ENCODE measurements around the gene CRELD2. TPM values are rescaled to one million over a fixed set of nuclear protein-coding genes. Genes with fewer than 3 reads are reported as not detected.

The CRELD2 gene
- total and polyA plus RNA-seq, 3 donors from 2014 or later: 57.9 to 64.2 (median 58.3) TPM

GRCh38 chr22:49884075-49884474 lies 34.4 kb upstream of the CRELD2 start:
- no peaks in the 10 kb centered on the region for H3K36me3 ChIP-seq (ENCODE audit: low read depth, missing control alignments)
- WGBS, 2 donors: 96 to 98% methylated on average over 20 of the region's 20 CpGs

GRCh38 chr22:49884503-49885260 lies 33.8 kb upstream of the CRELD2 start:
- 92 to 97% methylated on average over 21 to 31 of the region's 31 CpGs for WGBS, 2 donors
- no peaks in the 10 kb centered on the region for H3K4me1 ChIP-seq
- H3K9me3 ChIP-seq: no peaks in the 10 kb centered on the region
- TF ChIP-seq CTCF (IDR thresholded peaks at IDR 0.05) (no peak), POLR2A (IDR thresholded peaks at IDR 0.05) (no peak)
- no peaks in the 10 kb centered on the region for H3K27me3 ChIP-seq
- no peaks in the 10 kb centered on the region for H3K36me3 ChIP-seq (ENCODE audit: low read depth, missing control alignments)
- no peak overlapping the region for H3K27ac ChIP-seq
- intact Hi-C loops (cut with DNase I; ENCODE audit: low total_unique reads): no loop called here
- H3K4me3 ChIP-seq: no peak overlapping the region
- DNase-seq: no peak

More at GRCh38 chr22:49884075-49884474, 34.4 kb upstream of the CRELD2 start:
- no peak overlapping the region for H3K27ac ChIP-seq
- no peak for DNase-seq
- H3K27me3 ChIP-seq: no peaks in the 10 kb centered on the region
- intact Hi-C loops (cut with DNase I; ENCODE audit: low total_unique reads): no loop called here
- no peaks in the 10 kb centered on the region for H3K4me1 ChIP-seq
- no peaks in the 10 kb centered on the region for H3K9me3 ChIP-seq
- no peak overlapping the region for H3K4me3 ChIP-seq
- TF ChIP-seq CTCF (IDR thresholded peaks at IDR 0.05) (no peak), POLR2A (IDR thresholded peaks at IDR 0.05) (no peak)

- TF ChIP-seq CTCF (IDR thresholded peaks at IDR 0.05) (no peak), POLR2A (IDR thresholded peaks at IDR 0.05) (no peak)
- Histone ChIP-seq H3K27me3 (no peaks in the 10 kb centered on the region), H3K36me3 (ENCODE audit: low read depth, missing control alignments) (no peaks in the 10 kb centered on the region), H3K9me3 (no peaks in the 10 kb centered on the region), H3K27ac (no peak overlapping the region), H3K4me1 (no peaks in the 10 kb centered on the region), H3K4me3 (no peak overlapping the region)
- WGBS, 2 donors: 94 to 97% methylated on average over 17 of the region's 17 CpGs
- intact Hi-C loops (cut with DNase I; ENCODE audit: low total_unique reads): no loop called here
- DNase-seq: no peak
These were observed 33.2 kb upstream of the CRELD2 start for GRCh38 chr22:49885281-49885680.

- no peak for TF ChIP-seq CTCF (IDR thresholded peaks at IDR 0.05)
- TF ChIP-seq POLR2A (IDR thresholded peaks at IDR 0.05): no peak
- 98% methylated on average over 31 to 35 of the region's 35 CpGs for WGBS, 2 donors
These were observed 32.6 kb upstream of the CRELD2 start for GRCh38 chr22:49885881-49886280.

More at GRCh38 chr22:49885881-49886280, 32.6 kb upstream of the CRELD2 start:
- no peak for DNase-seq
- H3K9me3 ChIP-seq: no peaks in the 10 kb centered on the region
- H3K27ac ChIP-seq: no peak overlapping the region
- H3K4me1 ChIP-seq: no peaks in the 10 kb centered on the region
- H3K36me3 ChIP-seq (ENCODE audit: low read depth, missing control alignments): no peaks in the 10 kb centered on the region
- intact Hi-C loops (cut with DNase I; ENCODE audit: low total_unique reads): no loop called here
- no peak overlapping the region for H3K4me3 ChIP-seq
- H3K27me3 ChIP-seq: no peaks in the 10 kb centered on the region
